ENCODE results near the gene CD3D.

DNA sequence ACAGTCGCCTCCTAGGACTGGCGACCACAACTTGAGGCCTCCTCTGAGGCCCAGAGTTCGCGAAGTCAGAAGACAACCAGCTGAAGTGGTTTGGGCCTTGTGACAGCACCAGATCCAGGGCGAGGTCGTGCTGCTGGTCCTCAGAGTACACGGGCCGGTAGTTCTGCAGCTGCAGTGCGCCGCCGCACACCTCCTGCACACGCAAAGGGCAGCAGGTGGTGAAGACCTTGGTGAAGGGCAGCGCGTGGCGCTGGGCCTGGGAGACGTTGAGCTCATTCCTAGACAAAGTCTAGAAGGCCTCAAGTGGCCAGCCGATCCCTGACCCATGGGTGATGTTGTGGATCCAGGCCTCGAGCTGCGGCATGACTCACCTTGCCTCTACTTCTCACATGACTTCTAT, 19.8 kb downstream of the CD3D start:
- TF ChIP-seq EGR1 (IDR thresholded peaks at IDR 0.05) (no peak), FOXM1 (IDR thresholded peaks at IDR 0.05; ENCODE audit: borderline replicate concordance, low read depth) (no peak), EP300 (IDR thresholded peaks at IDR 0.05; ENCODE audit: borderline replicate concordance) (no peak), TAF1 (IDR thresholded peaks at IDR 0.05; ENCODE audit: low read depth) (no peak), CEBPB (IDR thresholded peaks at IDR 0.05) (no peak), CREB1 (IDR thresholded peaks at IDR 0.05; ENCODE audit: low read depth) (no peak), RAD21 (IDR thresholded peaks at IDR 0.05; ENCODE audit: low read depth) (no peak), NFIC (IDR thresholded peaks at IDR 0.05) (no peak)
- TF ChIP-seq, protein P1, sequence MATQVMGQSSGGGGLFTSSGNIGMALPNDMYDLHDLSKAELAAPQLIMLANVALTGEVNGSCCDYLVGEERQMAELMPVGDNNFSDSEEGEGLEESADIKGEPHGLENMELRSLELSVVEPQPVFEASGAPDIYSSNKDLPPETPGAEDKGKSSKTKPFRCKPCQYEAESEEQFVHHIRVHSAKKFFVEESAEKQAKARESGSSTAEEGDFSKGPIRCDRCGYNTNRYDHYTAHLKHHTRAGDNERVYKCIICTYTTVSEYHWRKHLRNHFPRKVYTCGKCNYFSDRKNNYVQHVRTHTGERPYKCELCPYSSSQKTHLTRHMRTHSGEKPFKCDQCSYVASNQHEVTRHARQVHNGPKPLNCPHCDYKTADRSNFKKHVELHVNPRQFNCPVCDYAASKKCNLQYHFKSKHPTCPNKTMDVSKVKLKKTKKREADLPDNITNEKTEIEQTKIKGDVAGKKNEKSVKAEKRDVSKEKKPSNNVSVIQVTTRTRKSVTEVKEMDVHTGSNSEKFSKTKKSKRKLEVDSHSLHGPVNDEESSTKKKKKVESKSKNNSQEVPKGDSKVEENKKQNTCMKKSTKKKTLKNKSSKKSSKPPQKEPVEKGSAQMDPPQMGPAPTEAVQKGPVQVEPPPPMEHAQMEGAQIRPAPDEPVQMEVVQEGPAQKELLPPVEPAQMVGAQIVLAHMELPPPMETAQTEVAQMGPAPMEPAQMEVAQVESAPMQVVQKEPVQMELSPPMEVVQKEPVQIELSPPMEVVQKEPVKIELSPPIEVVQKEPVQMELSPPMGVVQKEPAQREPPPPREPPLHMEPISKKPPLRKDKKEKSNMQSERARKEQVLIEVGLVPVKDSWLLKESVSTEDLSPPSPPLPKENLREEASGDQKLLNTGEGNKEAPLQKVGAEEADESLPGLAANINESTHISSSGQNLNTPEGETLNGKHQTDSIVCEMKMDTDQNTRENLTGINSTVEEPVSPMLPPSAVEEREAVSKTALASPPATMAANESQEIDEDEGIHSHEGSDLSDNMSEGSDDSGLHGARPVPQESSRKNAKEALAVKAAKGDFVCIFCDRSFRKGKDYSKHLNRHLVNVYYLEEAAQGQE (IDR thresholded peaks at IDR 0.05; ENCODE audit: low read depth): no peak
- TF ChIP-seq, protein P2, sequence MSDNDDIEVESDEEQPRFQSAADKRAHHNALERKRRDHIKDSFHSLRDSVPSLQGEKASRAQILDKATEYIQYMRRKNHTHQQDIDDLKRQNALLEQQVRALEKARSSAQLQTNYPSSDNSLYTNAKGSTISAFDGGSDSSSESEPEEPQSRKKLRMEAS (IDR thresholded peaks at IDR 0.05): no peak
